GM11168 (cell line): ENCODE measurements around the gene COX10.
"Not testable (repeated sequence)": the region's sequence is repeated elsewhere in the genome, so short reads cannot be mapped to it uniquely, and the experiment has no call there.

ENCODE experiments used
- in situ Hi-C: fragments of 300-500 bp; cut with MboI; formaldehyde crosslinking; loops from one replicate; pipeline ENCODE4 v1.12.0; 2022; ENCODE audit warnings: low sequenced_read_pairs; ENCODE audit not compliant: unreplicated experiment

Gene COX10

DNA sequence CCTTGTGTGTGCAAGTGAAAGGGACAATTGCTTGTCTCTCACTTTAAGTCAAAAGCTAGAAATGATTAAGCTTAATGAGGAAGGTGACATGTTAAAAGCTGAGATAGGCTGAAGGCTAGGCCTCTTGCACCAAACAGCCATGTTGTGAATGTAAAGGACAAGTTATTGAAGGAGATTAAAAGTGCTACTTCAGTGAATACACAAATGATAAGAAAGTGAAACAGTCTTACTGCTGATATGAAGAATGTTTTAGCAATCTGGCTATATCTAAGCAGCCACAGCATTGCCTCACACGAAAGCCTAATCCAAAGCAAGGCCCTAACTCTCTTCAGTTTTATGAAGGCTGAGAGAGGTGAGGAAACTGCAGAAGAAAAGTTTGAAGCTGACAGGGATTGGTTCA is 96.3 kb downstream of the COX10 start:
- in situ Hi-C loops, result no loop called here

DNA sequence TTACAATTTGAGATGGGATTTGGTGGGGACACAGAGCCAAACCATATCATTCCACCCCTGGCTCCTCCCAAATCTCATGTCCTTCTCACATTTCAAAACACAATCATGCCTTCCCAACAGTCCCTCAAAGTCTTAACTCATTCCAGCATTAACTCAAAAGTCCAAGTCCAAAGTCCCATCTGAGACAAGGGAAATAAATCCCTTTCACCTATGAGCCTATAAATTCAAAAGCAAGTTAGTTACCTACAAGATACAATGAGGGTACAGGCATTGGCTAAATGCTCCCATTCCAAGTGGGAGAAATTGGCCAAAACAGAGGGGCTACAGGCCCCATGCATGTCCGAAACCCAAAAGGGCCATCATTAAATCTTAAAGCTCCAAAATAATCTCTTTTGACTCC is 98.5 kb downstream of the COX10 start:
- in situ Hi-C loops, result not testable (repeated sequence)

DNA sequence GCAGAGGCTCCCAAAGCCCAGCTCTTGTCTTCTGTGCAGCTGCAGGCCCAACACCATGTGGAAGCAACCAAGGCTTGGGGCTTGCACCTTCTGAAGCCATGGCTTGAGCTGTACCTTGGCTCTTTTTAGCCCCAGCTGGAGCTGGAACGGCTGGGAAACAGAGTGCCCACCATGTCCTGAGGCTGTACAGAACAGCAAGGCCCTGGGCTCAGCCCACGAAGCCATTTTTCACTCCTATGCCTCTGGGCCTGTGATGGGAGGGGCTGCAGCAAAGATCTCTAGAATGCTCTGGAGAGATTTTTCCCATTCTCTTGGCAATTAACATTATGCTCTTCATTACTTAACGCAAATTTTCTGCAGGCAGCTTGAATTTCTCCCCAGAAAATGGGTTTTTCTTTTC is 99.3 kb downstream of the COX10 start:
- in situ Hi-C loops, result no loop called here

DNA sequence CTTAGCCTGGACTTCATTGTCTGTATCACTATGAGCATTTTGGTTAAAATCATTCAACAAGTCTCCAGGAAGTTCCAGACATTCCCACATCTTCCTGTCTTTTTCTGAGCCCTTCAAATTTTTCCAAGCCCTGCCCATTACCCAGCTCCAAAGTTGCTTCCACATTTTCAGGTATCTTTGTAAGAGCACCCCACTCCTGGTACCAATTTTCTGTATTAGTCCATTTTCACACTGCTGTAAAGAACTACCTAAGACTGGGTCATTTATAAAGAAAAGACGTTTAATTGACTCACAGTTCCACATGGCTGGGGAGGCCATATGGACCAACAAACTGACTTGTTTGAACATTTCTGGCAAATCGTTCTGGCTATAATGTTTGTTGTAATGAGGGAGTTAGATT is 100.0 kb downstream of the COX10 start:
- in situ Hi-C loops, result no loop called here

DNA sequence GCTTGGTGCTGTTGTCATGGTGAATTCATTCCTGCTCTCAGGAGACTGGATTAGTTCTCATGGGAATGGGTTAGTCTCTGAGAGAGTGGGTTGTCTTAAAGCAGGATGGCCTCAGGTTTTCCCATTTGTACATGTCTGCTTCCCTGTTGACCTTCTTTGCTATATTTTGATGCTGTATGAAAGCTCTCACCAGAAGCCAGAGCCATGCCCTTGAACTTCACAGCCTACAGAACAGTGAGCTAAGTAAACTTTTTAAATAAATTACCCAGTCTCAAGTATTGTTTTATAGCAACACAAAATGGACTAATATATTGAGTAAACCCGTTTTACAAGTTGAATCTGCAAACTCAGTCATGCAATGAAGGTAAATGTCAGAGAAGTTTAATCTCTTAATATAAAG is 100.6 kb downstream of the COX10 start:
- in situ Hi-C loops, result no loop called here

DNA sequence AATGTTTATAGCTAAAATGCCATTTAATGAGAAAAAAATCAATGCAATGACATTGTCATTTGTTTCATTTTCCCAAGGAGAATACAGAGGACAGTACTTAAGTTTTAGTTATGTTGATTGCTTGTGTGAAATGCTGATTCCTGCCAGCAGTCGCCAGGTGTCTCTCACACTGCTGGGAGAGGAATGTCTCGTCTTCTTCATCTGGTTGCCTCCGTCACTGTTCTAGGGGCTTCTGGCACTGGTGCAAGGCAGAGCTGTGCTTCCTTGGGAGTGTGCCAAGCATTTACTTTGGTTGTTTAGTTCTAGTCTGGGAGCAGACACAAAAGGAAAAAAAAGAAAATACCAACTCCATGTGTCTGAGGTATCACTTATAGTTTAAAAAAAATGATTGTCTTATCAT is 107.7 kb downstream of the COX10 start:
- in situ Hi-C loops, result not testable (repeated sequence)

DNA sequence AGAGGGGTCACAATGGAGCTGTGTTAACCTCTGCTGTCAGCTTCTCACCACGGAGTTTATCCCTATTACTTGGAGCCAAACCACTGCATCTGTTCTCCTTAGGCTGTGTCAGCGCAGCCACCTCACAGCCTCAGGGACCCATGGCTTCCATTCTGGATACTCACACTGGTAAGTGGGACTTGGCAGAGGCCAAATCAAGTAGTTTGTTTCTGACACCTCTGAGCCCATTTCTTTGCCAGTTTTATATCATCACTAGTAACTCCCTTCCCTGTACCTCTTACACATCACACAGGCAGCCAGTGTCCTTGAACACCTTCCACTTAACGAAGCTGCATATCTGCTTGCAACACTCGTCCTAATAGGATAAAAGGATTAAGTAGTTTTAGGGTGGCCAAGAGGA is 108.5 kb downstream of the COX10 start:
- in situ Hi-C loops, result not testable (repeated sequence)

DNA sequence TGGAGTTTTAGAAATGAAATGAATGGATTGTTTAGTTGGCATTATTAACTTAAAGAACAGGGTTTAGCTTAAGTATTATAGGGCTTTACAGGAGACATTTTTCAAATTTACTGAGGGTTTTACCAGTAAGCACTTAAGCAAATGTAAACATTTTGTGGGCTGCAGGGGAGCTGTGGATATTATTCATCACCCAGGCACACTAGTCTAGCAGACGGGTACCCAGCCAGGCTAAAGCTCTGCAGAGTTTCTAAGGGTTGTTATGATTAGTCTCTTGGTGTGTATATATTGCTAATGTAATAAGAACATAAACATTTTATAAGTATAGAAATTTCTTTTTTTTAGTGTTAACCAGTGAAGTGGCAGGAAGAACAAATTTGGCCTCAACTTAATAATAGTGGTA is 110.6 kb downstream of the COX10 start:
- in situ Hi-C loops, result loop anchor here (5.0 kb wide), 1 partner anchor 1402 kb away; no protein-coding TSS in a partner anchor

DNA sequence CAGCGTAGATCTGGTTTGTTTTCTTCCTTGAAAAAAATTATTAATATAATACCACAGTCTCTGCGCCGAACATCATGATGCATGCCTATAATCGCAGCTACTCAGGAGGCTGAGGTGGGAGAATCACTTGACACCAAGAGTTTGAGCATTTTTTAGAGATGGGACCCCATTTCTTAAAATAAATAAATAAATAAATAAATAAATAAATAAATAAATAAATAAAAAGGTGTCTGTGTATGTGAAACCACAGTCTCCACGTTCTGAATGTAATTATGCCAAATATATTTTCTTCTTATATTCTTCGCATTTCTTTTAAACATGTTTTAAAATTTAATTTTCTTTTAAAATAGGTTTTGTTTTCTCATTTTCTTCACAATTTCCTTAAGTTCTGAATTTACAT is 112.8 kb downstream of the COX10 start:
- in situ Hi-C loops, result loop anchor here (5.0 kb wide), 1 partner anchor 1400 kb away; no protein-coding TSS in a partner anchor

DNA sequence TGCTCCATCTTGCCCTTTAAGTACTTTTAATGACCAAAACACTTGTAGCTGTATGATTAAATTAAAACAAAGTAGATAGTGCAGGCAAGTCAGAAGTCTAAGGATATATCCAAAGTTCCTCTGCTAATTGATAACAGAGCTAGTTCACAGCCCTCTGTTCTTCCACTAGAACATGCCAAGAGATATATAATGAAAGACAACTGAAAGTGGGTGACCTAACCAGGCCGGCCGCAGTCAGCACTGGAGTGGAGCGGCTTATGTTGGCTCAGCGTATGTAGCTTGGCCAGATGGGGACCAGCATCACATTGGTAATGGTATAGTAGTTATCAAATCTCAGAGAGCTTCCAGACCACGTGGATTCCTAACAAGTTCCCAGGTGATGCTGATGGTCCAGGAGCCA is 115.2 kb downstream of the COX10 start:
- in situ Hi-C loops, result loop anchor here (5.0 kb wide), 1 partner anchor 1398 kb away; no protein-coding TSS in a partner anchor

DNA sequence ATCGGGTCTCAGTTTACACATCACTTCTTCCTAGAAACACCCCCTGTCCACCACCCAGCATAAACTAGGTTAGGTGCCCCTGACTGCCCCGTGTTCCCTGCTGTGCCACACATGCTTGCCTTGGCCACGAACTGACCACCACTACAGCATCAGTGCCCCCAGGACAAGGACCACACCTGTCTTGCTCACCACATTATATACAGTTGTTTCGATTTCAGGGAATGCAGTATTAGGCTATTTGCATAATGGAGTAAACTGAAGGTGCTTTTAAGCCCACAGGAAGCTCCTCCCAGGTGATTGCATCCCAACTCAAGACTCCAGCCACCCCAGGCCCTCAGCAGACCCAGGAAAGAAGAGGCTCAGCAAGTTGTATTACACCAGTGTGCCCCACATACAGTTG is 117.1 kb downstream of the COX10 start:
- in situ Hi-C loops, result not testable (repeated sequence)

DNA sequence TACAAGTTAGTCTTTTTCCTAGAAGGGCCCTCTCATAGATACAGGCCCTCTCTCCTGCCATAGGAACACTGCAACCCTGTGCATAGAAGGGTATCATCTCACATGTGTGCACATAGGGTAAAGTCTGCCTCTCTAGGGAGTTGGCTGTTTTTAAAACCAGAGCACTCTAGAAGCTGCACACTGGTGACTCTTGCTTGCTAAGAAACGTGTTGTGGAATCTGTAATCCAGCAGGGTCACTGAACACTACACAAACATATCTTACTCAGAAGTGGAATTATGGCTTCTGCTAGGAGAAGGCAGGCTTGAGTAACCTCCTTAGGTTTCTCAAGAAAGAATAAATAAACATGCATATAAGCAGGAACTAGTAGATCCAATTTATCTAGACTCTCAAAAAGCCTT is 121.5 kb downstream of the COX10 start:
- in situ Hi-C loops, result not testable (repeated sequence)

DNA sequence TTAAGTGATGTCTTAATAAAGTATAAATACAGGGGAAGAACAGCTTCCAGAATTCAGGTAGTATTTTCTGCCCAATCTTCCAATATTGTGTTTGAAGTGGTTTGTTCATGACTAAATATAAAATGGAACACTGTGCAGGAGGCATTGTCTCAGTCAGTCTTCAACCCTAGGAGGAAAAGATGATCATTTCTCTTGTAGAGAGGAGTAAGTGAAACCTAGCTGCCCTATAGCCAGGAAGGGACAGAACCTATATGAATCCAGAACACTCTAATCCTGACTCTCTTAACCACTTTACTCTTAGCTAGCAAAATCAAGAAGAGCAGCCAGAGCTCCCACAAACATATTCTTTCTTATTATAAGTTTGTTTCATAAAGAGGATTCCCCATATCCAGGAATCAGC is 122.2 kb downstream of the COX10 start:
- in situ Hi-C loops, result not testable (repeated sequence)

DNA sequence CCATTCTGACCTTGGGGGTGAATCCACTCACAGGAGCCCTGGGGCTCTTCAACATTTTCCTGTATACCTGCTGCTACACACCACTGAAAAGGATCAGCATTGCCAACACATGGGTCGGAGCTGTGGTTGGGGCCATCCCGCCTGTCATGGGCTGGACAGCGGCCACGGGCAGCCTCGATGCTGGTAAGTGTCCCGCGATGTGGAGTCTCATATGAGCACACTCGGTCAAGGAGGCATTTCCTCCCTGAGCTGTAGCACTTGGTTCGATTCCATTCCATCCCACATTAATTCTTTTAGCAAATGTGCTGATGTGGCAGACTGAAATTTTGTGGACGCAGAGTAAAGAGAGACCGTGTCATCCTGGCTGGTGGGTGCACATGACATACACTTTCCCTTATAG is 122.7 kb downstream of the COX10 start:
- in situ Hi-C loops, result not testable (repeated sequence)

DNA sequence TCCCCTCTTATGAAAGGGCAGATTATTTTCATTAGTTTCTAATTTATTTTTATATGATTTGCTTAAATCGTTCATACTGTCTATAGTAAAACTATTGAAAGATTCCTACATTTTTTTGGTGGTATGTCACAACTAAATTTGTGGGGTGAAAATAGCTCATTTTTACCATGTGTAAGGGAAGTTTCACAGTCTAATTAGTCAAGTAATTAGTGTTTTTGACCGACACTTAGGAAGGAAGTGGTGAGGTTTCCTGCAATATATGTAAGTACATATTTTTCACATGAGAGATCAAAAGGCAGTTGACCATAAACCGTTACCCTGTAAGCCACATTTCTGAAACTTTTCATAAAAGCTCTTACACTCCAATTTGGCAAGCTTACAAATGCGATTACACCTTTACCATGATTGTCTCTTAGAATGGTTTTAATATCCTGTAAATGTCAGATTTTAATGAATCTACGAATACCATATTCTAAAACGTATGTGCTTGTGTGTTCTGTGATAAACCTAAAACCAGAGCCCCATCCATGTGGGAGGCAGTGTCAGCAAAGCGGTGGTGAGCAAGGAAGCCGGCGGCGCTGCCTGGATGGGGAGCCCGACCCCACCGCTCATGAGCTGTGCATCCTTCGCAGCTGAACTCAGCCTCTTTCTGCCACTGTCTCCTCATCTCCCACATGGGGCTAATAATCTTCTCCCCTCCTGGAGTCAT is 123.5 kb downstream of the COX10 start:
- in situ Hi-C loops, result not testable (repeated sequence)

DNA sequence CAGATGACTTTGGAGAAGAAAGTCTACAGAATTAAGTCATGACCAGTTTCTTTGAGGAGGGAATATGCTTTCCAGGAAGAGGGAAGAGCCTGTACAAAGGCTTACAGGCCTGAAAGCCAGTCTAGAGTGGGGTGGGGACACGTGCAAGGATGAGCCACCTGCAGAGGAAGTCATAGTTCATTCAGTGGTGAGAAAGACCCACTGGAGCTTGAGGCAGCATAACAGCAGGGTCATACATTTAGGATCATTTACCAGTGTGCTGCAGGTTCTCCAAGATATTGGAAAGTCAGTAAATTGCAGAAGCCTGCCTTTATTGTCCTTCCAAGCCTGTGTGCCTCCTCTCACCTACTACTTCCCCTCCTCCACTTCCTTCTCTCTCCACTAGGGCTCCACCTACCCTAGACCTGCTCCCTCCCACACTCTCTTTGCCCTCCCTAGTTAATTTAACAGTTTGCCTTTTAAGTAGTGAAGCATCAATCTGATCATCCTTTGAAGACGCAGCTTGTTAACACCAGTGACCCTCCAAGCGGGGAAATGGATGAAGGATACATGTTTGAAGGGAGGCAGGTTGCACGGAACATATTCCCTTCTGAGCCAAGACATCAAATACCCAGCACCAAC is 127.2 kb downstream of the COX10 start:
- in situ Hi-C loops, result no loop called here

DNA sequence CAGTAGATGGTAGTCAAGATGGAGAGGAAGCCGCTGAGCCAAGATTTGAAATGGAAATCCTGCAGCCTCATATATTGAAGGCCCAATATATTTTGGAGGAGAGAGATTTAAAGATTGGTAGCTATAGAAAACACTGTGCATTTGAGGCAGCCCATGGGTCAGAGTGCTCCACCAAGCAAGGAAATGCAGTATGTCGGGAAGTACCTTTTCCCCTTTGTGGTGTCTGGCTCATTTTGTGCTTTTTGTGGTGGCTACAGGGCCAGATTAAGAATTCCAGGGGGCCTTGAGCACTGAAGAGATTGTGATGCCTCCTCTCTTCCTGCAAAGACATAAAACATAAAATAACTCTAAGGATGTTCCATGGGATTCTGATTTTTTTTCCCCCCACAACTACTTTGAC is 127.8 kb downstream of the COX10 start:
- in situ Hi-C loops, result no loop called here

DNA sequence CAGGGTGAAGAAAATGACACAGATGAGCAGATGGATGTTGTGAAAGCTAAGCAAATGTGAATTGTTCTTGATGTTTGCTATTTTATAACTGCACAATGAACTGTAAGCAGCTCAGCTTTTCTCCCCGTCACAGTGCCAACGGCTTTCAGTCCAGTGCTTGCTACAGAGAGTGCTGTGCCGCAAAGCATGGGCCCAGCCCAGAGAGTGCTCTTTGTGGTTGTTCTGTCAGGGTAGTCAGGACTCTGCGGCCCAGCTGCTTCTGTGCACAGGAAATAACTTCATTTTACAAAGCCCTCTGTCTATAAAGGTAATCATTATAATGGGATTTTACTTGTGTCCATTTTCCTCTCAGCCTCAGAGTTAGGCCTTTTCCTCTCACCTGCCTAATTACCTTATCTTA is 128.3 kb downstream of the COX10 start:
- in situ Hi-C loops, result no loop called here

DNA sequence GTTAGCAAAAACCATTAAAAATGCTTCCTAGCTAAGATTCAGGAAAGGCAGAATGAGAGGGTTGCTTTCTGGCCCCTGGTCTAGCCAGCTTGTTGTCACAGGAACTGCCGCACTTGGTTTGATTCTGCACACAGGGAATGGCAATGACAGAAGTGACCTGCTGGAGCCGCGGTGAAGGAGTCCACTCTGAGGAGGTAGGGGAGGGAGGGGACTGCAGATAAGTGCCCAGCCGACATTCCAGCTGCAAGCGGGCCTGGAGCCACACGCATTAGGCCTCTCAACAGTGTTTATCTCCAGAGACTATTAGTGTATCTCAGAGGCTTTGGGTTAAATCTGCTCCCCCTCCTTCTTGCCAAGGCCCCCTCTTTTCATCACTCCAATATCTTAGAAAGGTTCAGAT is 128.7 kb downstream of the COX10 start:
- in situ Hi-C loops, result no loop called here

DNA sequence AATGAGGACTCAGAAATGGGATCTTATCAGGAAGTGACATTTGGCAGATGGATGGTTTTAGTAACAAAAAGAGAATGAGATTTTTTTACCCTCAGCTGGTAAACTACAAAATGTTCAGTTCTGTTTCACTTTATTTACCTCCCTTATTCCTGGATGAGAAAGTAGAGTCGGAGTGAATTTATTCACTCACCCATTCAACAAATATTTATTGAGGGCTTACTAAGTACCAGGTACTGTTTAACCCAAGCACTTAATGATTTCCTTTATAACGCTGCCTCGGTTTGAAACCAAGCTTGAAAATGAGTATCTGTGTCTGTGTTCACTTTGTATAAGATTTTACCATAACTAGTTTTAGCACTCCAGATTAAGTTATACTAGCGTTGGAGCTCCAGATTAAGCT is 129.3 kb downstream of the COX10 start:
- in situ Hi-C loops, result no loop called here

DNA sequence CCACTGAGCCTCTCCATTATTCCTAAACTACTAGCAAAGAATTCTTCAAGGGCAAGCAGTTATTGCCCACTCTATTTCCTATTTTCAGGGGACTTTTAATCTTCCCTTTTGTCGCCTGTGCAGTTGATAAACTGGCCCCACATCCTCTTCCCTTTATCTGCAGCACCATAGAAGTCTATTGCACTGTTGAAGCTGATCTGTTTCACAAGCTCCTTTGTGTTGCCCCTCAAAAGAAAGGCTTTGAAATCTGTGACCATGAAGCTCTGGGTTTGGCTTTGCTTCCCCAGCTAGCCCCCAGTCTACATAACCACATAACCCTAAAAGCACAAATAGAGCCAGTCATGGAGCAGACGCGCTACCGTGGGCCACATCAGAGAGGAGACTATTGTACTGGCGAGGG is 130.3 kb downstream of the COX10 start:
- in situ Hi-C loops, result no loop called here

DNA sequence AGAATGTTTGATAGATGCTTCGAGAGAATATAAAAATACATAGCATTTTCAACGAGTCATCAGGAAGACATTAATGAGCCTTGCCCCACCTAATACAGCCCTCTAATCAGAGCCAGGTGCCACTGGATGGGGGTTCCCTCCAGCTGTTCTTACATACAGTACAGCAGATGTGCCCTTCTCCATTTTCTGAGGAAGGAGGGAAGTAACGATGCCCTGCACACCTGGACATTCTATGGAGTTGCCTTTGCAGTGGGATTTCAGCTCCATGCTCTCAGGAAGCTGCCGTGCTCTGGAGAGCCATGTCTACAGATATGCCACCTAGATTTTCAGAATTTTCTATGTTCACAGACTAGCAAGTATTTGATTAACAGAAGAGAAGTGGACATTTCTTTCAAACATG is 131.1 kb downstream of the COX10 start:
- in situ Hi-C loops, result no loop called here
